GM12865 (cell line): ENCODE data around the gene SETDB1.

Experiments used
- DNase-seq: peaks from one replicate; pipeline ENCODE4 v3.0.0; 2010; ENCODE audit warnings: low read depth
- H3K4me3 ChIP-seq: 2 replicates; pipeline ENCODE4 v1.5.1; 2011; ENCODE audit warnings: mild to moderate bottlenecking, low read depth, low read length, control low read depth
- TF ChIP-seq, protein P1 (sequence below): IDR thresholded peaks from 2 replicates; pipeline ENCODE4 v1.5.1; 2011; ENCODE audit warnings: low read length, control low read depth, low read depth, inconsistent platforms; ENCODE audit not compliant: insufficient read depth; ENCODE audit errors: missing control alignments

SETDB1 gene

DNA sequence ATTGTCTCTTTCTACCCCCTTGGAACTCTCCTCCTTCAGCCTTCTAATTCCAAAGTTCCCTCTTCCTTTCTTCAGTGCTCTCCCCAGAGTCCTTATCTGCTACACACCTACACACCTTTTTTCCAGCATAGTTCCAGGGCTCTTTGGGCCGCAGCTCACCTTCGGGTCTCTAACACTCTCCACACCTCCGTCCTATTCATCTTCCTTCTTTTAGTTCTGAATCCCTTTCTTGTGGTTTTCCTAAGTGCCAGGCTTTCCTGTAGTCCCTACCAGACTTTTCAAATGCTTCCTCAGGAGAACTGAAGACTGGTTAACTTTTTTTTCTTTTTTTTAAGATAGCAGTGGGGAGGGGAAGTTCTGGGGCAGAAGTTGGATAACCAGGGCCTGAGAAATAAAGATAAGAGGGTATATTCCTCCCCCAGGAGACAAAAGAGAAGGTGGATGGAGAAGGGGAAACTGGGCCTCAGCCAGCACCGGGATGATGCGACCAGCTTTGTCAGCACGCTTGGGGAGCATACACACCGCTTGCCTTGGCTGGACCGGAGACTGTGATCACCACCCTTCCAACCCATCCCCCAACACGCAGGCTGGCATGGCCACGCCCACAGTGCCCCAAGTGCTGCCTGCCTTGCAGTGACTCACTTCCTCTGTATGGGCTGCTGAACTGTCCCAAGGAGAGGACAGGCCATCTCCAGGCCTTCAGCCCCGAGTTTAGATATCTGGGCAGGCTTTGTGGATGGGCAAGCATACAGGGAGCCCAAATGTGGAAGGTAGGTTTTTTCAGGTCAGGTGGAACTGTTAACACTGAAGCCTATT, 50.9 kb downstream of the SETDB1 start:
- peak; percentile 36 for DNase-seq
- TF ChIP-seq, protein P1, sequence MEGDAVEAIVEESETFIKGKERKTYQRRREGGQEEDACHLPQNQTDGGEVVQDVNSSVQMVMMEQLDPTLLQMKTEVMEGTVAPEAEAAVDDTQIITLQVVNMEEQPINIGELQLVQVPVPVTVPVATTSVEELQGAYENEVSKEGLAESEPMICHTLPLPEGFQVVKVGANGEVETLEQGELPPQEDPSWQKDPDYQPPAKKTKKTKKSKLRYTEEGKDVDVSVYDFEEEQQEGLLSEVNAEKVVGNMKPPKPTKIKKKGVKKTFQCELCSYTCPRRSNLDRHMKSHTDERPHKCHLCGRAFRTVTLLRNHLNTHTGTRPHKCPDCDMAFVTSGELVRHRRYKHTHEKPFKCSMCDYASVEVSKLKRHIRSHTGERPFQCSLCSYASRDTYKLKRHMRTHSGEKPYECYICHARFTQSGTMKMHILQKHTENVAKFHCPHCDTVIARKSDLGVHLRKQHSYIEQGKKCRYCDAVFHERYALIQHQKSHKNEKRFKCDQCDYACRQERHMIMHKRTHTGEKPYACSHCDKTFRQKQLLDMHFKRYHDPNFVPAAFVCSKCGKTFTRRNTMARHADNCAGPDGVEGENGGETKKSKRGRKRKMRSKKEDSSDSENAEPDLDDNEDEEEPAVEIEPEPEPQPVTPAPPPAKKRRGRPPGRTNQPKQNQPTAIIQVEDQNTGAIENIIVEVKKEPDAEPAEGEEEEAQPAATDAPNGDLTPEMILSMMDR = no peak
- H3K4me3 ChIP-seq = no peak overlapping the region

DNA sequence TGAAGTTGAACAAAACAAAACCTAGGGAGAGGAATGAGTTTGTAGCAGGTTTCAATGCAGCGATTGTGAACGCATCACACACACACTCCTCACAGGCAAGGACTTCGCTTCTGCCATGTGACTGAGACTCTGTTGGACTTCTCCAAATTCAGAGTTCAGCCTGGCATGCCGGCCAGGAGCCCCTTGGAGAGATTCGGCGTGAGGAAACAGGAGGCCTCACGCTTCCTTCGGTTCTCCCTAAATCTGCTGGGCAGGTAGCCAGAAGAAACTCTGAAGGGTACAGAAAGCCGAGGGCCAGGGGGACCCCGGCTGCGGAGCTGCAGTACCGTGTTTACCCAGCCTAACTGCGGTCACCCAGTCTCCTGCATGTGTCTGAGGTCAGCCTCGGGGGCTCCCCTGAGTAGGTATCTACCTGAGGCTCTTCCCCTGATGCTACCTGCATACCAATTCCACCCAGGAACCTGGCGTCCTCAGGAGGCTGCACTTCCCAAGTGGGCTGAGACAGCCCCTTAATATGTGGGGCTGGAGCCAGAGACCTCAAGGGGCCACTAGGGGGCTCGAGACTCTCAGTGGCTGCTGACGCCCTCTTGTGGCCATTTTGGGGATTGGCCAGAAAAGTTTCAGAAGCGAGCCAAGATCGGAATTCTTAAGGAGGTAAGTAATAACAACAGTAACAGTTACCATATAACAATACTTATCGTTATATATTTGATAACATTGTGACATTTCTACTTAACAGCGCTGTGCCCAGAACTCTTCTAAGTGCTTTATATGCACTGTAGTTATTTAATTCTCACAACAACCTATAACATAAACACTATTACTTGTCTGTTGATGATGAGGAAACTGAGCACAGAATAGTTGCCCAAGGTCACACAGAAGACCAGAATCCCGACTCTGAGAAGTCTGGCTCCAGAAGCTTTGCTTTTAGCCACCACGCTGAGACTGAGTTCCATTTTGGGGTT, 53.2 kb downstream of the SETDB1 start:
- TF ChIP-seq, protein P1 = peak; percentile 100
- H3K4me3 ChIP-seq = no peak overlapping the region; the same call in 1 of the 2 replicates

DNA sequence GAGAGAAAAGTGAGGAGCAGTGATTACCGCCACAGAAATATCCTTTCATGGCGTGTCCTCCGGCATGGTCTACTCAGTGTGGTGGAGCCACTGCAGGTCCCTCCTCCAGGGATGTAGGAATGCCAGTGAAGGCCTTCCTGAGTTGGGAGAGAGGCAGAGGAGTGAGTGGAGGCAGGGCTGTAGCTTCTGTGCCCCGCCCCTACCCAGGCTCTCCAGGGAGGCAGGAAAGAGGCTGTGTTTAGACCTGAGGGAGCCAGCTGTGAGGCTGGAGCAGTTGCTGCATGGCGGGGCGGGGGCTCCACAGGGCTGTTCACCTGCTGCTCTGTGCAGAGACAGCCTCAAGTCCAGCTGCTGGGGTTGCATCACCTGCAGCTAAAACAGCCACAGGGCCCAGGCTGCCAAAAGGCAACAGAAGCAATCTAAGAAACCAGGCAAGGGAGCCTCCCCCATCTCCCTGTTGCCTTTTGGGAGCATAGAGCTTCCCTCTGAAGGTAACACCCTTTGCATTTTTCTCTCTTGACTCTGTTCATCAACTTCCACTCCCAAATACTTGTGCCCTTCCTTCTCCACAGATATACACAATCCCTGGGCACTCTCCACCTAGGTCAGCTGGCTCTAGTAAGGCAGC, 55.1 kb downstream of the SETDB1 start:
- TF ChIP-seq, protein P1 = no peak
- no peak overlapping the region for H3K4me3 ChIP-seq
- DNase-seq = no peak

More for the DNA sequence above, 53.2 kb downstream of the SETDB1 start:
- peak; percentile 92 for DNase-seq

DNA sequence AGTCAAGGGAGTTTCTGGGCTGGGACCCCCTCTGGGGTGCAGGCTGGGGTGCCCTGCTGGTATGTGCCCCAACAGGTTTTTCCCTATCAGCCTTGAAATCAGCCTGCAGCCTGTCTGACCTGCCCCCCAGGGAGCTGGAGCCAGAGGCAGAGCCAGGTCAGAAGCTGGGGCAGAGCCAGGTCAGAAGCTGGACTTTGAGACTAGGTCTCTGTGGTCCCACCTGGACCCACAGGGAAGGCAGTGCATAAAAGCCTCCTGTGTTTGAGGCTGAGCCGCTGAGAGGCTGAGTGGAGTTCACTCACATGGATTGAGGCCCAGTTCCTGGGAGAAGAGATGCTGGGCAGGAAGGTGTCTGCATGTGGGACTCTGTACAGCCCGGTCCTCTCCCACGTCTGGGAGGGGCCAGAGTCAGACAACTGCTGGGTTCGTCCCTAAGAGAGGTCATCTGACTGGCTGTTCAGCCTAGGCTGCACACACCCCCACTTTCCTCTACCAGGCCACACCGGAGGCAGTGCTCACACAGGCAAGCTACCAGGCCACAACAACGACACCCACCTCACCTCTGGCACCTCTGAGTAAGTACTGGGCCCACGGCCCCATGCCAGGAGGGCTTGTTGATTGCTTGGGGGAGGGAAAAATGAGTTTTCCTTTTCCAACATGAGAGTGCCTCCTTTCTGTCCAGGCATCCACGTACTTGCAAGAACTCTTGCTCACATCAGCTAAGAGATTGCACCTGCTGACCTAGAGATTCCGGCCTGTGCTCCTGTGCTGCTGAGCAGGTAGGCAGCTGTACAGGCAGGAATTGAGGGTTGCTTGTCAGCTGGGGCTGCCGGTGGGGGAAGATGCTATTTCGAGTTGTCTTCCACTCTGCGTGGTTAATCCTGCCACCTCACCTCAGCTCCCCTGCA, 55.9 kb downstream of the SETDB1 start, which contains the start of gene ANXA9:
ANXA9 (plus strand) TSS at position 488 of the 908 bp plus-strand sequence. CDS start 814 bp downstream, outside the sequence.
- no peak for DNase-seq
- no peak within 1 kb of the TSS for H3K4me3 ChIP-seq
- TF ChIP-seq, protein P1 = no peak

DNA sequence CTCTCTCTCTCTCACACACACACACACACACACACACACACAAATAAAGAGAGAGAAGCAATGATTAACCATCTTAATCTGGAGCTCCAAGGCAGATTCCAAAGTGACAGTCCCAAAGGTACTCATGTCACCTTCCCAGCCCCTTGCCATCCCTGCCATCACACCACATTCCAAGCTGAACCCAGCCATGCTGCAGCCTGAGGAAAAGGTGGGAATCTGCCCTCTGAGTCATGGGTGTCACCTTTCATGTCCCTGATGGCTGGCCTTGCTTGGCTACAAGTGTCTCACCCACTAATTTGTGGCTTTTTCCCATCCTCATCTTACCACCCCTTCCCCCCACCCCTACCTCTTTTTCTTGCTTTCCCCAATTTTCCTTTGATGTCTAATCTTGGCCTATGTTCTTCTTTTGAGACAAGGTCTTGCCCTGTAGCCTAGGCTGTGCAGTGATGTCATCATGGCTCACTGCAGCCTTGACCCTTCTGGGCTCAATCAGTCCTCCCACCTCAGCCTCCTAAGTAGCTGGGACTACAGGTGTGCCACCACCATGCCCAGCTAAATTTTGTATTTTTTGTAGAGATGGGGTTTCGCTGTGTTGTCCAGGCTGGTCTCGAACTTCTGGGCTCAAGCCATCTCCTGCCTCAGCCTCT, 59.1 kb downstream of the SETDB1 start:
- TF ChIP-seq, protein P1 = no peak
- no peak overlapping the region for H3K4me3 ChIP-seq
- DNase-seq = no peak
